PC-3 (cell line): ENCODE results near the gene CARD11. TPM values are rescaled to one million over a fixed set of nuclear protein-coding genes. Genes with fewer than 3 reads are reported as not detected.

ENCODE experiments used
- ATAC-seq: fragments of 200-7000 bp; cut with Tn5 transposase; 2 replicates; pipeline ENCODE4 v1.9.1; 2020; ENCODE audit warnings: mild to moderate bottlenecking, moderate library complexity
- BruUV-seq: library from RNA; stranded (reverse); fragments of 400-500 nt; replicated peaks from 2 replicates; lab custom pipeline; 2021; lab: Mats Ljungman, UMichigan
- CTCF ChIA-PET: fragments of 300-600 bp; sonication (Branson Sonifier 250); formaldehyde crosslinking; loops from one replicate; lab custom pipeline; 2022; ENCODE audit warnings: antibody characterized with exemption; lab: Charles Lee
- POLR2A ChIA-PET: fragments of 300-600 bp; sonication (Branson Sonifier 250); formaldehyde crosslinking; loops from one replicate; lab custom pipeline; 2022; ENCODE audit warnings: antibody characterized with exemption; ENCODE audit not compliant: unreplicated experiment; lab: Charles Lee
- DNase-seq: peaks from one replicate; pipeline ENCODE4 v3.0.0-alpha.2; 2015
- H2AFZ ChIP-seq: fragments of 300-600 bp; sonication (generic); 2 replicates; pipeline ENCODE4 v1.6.0; 2016; ENCODE audit warnings: antibody characterized with exemption, low read length
- H3F3A ChIP-seq: fragments of 300-600 bp; sonication (generic); one replicate; pipeline ENCODE4 v1.6.0; 2017; ENCODE audit warnings: antibody characterized with exemption, low read length, control low read depth, mild to moderate bottlenecking; ENCODE audit not compliant: unreplicated experiment
- H3K27ac ChIP-seq: fragments of 300-600 bp; sonication (generic); 2 replicates; pipeline ENCODE4 v1.5.1; 2016; ENCODE audit warnings: mild to moderate bottlenecking, low read length
- H3K27me3 ChIP-seq: fragments of 300-600 bp; sonication (generic); 2 replicates; pipeline ENCODE4 v1.6.1; 2016; ENCODE audit warnings: low read length, mixed read lengths
- H3K36me3 ChIP-seq: fragments of 300-600 bp; sonication (generic); 2 replicates; pipeline ENCODE4 v1.6.1; 2016; ENCODE audit warnings: low read depth, mixed run types, low read length, mixed read lengths
- H3K4me1 ChIP-seq: fragments of 300-600 bp; sonication (generic); 2 replicates; pipeline ENCODE4 v1.5.1; 2016; ENCODE audit warnings: low read length; ENCODE audit not compliant: insufficient read depth
- H3K4me2 ChIP-seq: fragments of 300-600 bp; sonication (generic); 2 replicates; pipeline ENCODE4 v1.6.0; 2016; ENCODE audit warnings: low read length
- H3K4me3 ChIP-seq: fragments of 300-600 bp; sonication (generic); 2 replicates; pipeline ENCODE4 v1.5.1; 2016; ENCODE audit warnings: mild to moderate bottlenecking, low read length, mixed read lengths
- H3K79me2 ChIP-seq: fragments of 300-600 bp; sonication (generic); 2 replicates; pipeline ENCODE4 v1.6.1; 2017; ENCODE audit warnings: low read length, mixed read lengths
- H3K9ac ChIP-seq: fragments of 300-600 bp; sonication (generic); 2 replicates; pipeline ENCODE4 v1.6.0; 2016; ENCODE audit warnings: mild to moderate bottlenecking, low read length
- H3K9me2 ChIP-seq: fragments of 300-600 bp; sonication (generic); replicated peaks from 2 replicates; pipeline ENCODE4 v1.6.1; 2016; ENCODE audit warnings: mixed run types, low read length, mixed read lengths
- H3K9me3 ChIP-seq: fragments of 300-600 bp; sonication (generic); 2 replicates; pipeline ENCODE4 v1.6.1; 2016; ENCODE audit warnings: low read length, mixed read lengths
- H4K20me1 ChIP-seq: fragments of 300-600 bp; sonication (generic); 2 replicates; pipeline ENCODE4 v1.6.1; 2016; ENCODE audit warnings: low read length, mixed read lengths
- EZH2 ChIP-seq: fragments of 300-600 bp; sonication (generic); IDR thresholded peaks from one replicate; pipeline ENCODE4 v1.6.1; 2017; ENCODE audit warnings: antibody characterized with exemption, mild to moderate bottlenecking, low read length; ENCODE audit not compliant: unreplicated experiment
- EZH2phosphoT487 ChIP-seq: fragments of 300-600 bp; sonication (generic); IDR thresholded peaks from 2 replicates; pipeline ENCODE4 v1.6.1; 2018; ENCODE audit warnings: mild to moderate bottlenecking, antibody characterized with exemption, low read length, borderline replicate concordance
- intact Hi-C: fragments of 100-400 bp; cut with micrococcal nuclease; formaldehyde crosslinking; loops from 2 replicates; pipeline ENCODE4 v1.9.0; 2023
- total RNA-seq: library from RNA; depleted of rRNA; stranded (reverse); fragments of >200 nt; gene quantifications from 2 replicates; pipeline ENCODE4 v1.2.3, GENCODE V29; 2014
- TF ChIP-seq, protein P1 (sequence below): fragments of 300-600 bp; sonication (generic); conservative IDR thresholded peaks from 2 replicates; pipeline ENCODE4 v1.5.1; 2017; ENCODE audit warnings: antibody characterized with exemption, low read depth, mild to moderate bottlenecking, low read length

Gene CARD11
- total RNA-seq, 1 experiment from 2014 or later: not detected

DNA sequence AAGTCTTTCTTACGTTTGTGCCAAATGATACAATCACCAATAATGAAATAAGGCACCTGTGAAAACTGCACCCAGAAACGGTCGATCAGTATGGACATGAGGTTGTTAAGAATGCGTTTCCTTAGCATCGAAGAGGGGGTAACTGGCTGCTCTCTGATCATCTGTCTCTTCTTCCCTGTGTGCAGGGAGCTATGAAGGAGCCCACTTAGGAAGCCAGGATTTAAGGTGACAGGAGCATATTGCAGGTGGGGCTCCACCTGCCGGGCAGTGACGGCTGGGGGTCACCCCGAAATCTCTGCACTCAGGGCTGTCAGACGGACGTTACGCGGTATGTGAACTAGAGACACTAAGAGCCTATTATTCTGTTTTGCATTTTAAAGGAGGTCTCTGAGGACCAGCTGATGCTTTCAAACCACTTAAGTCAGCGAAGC is 64.5 kb downstream of the CARD11 start:
- no TSS peak for BruUV-seq
- peak overlapping the region; percentile 57 for H3K4me2 ChIP-seq
- H3K79me2 ChIP-seq: no peaks in the 10 kb centered on the region
- POLR2A ChIA-PET: no interaction called here
- H3K4me3 ChIP-seq: peak overlapping the region; percentile 19
- no peaks in the 10 kb centered on the region for H3K9me2 ChIP-seq
- no peaks in the 10 kb centered on the region for H3F3A ChIP-seq
- 0 out of 2 replicates have a peak overlapping the region, but pooled peaks have one; percentile 5 for H2AFZ ChIP-seq
- H3K9ac ChIP-seq: no peak overlapping the region
- ATAC-seq (no peak), DNase-seq (no peak)
- H4K20me1 ChIP-seq: no peaks in the 10 kb centered on the region
- intact Hi-C loops: no loop called here
- peaks cover 41% of the 10 kb centered on the region for H3K27me3 ChIP-seq
- H3K4me1 ChIP-seq: no peaks in the 10 kb centered on the region
- CTCF ChIA-PET: no interaction called here
- no peak overlapping the region for H3K27ac ChIP-seq
- H3K36me3 ChIP-seq: no peaks in the 10 kb centered on the region
- H3K9me3 ChIP-seq: no peaks in the 10 kb centered on the region
- TF ChIP-seq, protein P1, sequence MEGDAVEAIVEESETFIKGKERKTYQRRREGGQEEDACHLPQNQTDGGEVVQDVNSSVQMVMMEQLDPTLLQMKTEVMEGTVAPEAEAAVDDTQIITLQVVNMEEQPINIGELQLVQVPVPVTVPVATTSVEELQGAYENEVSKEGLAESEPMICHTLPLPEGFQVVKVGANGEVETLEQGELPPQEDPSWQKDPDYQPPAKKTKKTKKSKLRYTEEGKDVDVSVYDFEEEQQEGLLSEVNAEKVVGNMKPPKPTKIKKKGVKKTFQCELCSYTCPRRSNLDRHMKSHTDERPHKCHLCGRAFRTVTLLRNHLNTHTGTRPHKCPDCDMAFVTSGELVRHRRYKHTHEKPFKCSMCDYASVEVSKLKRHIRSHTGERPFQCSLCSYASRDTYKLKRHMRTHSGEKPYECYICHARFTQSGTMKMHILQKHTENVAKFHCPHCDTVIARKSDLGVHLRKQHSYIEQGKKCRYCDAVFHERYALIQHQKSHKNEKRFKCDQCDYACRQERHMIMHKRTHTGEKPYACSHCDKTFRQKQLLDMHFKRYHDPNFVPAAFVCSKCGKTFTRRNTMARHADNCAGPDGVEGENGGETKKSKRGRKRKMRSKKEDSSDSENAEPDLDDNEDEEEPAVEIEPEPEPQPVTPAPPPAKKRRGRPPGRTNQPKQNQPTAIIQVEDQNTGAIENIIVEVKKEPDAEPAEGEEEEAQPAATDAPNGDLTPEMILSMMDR: 0 out of 2 replicates have a peak, but pooled peaks have one; percentile 18
- TF ChIP-seq EZH2: no peak

DNA sequence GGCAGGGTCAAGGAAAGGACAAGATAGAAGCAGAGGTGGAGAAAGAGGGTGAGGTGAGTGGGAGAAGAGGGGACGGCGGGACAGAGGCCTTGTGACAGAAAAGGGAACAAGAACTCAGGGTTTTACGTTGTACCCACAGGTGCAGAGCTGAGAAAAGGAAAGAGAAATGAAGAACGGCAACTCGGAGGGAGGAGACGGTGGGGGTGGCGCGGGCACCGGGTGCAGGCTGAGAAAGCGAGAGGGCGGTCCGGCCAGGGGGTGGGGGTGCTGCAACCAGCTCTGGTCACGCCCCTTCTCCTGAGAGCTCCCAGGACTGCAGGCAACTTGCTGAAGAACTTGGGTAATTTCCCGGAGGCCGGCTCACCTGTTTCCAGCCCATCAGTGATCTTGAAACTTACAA is 65.3 kb downstream of the CARD11 start:
- H3F3A ChIP-seq: no peaks in the 10 kb centered on the region
- ChIA-PET POLR2A (no interaction called here), CTCF (no interaction called here)
- 0 out of 2 replicates have a peak overlapping the region, but pooled peaks have one; percentile 5 for H2AFZ ChIP-seq
- no peaks in the 10 kb centered on the region for H3K4me1 ChIP-seq
- H3K9me2 ChIP-seq: no peaks in the 10 kb centered on the region
- TF ChIP-seq EZH2 (no peak), EZH2phosphoT487 (no peak)
- TF ChIP-seq, protein P1: no peak
- BruUV-seq: no TSS peak
- H3K9ac ChIP-seq: no peak overlapping the region
- intact Hi-C loops: no loop called here
- no peaks in the 10 kb centered on the region for H4K20me1 ChIP-seq
- no peaks in the 10 kb centered on the region for H3K36me3 ChIP-seq
- ATAC-seq (no peak; the same call in 1 of the 2 replicates), DNase-seq (peak; percentile 18)
- H3K27me3 ChIP-seq: peaks cover 44% of the 10 kb centered on the region
- peak overlapping the region; percentile 19 for H3K4me3 ChIP-seq
- no peaks in the 10 kb centered on the region for H3K9me3 ChIP-seq
- no peaks in the 10 kb centered on the region for H3K79me2 ChIP-seq
- peak overlapping the region; percentile 57 for H3K4me2 ChIP-seq
- H3K27ac ChIP-seq: no peak overlapping the region

DNA sequence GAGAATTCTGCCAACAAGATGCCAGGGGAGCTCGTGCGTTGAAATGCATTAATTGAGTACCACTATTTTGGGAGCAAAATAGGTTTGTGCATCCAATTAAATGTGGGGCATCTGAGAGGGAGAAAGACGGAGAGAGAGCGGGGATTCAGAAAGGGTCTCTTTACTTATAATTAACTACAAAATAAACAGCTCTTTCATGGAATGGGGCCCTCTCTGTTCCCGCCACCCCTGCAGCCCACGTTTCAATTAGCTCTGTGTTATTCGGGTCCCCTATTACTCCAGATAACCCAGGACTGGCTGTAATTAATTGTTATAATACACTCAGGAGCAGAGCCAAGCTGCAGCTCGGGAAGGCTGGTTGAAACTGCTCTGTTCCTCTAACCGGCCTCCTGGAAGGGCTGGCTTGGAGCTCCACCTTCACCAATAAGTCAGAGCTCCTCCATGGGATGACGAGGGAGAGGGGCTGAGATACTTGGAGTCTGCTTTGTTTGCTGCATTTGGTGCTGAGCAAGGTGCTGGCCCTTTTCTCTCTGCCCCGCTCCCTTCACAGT is 67.8 kb downstream of the CARD11 start:
- TF ChIP-seq EZH2: no peak
- TF ChIP-seq, protein P1: no peak
- no peak for TF ChIP-seq EZH2phosphoT487
- ATAC-seq: no peak
- H3K9ac ChIP-seq: no peak overlapping the region
- DNase-seq: no peak
- H3K4me1 ChIP-seq: no peaks in the 10 kb centered on the region
- H2AFZ ChIP-seq: no peak overlapping the region
- H3K27ac ChIP-seq: no peak overlapping the region
- ChIA-PET CTCF (no interaction called here), POLR2A (no interaction called here)
- no peaks in the 10 kb centered on the region for H3K9me2 ChIP-seq
- no TSS peak for BruUV-seq
- no peaks in the 10 kb centered on the region for H3K36me3 ChIP-seq
- peaks cover 45% of the 10 kb centered on the region for H3K27me3 ChIP-seq
- intact Hi-C loops: no loop called here
- H3F3A ChIP-seq: no peaks in the 10 kb centered on the region
- no peaks in the 10 kb centered on the region for H3K9me3 ChIP-seq
- H4K20me1 ChIP-seq: no peaks in the 10 kb centered on the region
- H3K4me3 ChIP-seq: no peak overlapping the region
- no peaks in the 10 kb centered on the region for H3K79me2 ChIP-seq
- H3K4me2 ChIP-seq: no peak overlapping the region
